HL-60 (cell line): ENCODE results near the gene P2RX5.
"Not testable (repeated sequence)": the region's sequence is repeated elsewhere in the genome, so short reads cannot be mapped to it uniquely, and the experiment has no call there.

Experiments used
- DNase-seq, 2 experiments: peaks; one replicate each; pipeline ENCODE4 v3.0.0-alpha.2; 2010 to 2020; ENCODE audit warnings: low read depth in 1 of 2, low spot score in 1 of 2
- H3K27ac ChIP-seq: fragments of 250-450 bp; sonication (Bioruptor Pico); replicated peaks from 2 replicates; pipeline ENCODE4 v1.5.1; 2020; ENCODE audit warnings: mild to moderate bottlenecking, moderate library complexity
- H3K27me3 ChIP-seq: fragments of 250-450 bp; sonication (Bioruptor Pico); 2 replicates; pipeline ENCODE4 v1.5.1; 2021; ENCODE audit warnings: mild to moderate bottlenecking, moderate library complexity; ENCODE audit not compliant: insufficient read depth, poor library complexity, severe bottlenecking
- H3K4me3 ChIP-seq: replicated peaks from 2 replicates; pipeline ENCODE4 v1.5.1; 2011; ENCODE audit warnings: mild to moderate bottlenecking, control low read depth, low read length; ENCODE audit not compliant: insufficient read depth
- GABPA ChIP-seq: IDR thresholded peaks from 2 replicates; pipeline ENCODE4 v1.6.1; 2012; ENCODE audit warnings: low read depth
- POLR2AphosphoS5 ChIP-seq: IDR thresholded peaks from 2 replicates; pipeline ENCODE4 v1.6.1; 2012; ENCODE audit warnings: low read depth
- SPI1 ChIP-seq: IDR thresholded peaks from 2 replicates; pipeline ENCODE4 v1.6.1; 2012; ENCODE audit warnings: low read depth, mild to moderate bottlenecking, borderline replicate concordance
- TF ChIP-seq, protein P1 (sequence below): IDR thresholded peaks from 2 replicates; pipeline ENCODE4 v1.6.1; 2012; ENCODE audit warnings: low read depth; ENCODE audit not compliant: insufficient replicate concordance
- TF ChIP-seq, protein P2 (sequence below): IDR thresholded peaks from one replicate; pipeline ENCODE4 v1.5.1; 2011; ENCODE audit warnings: low read length, control low read depth, inconsistent platforms; ENCODE audit not compliant: insufficient read depth

P2RX5 gene

DNA sequence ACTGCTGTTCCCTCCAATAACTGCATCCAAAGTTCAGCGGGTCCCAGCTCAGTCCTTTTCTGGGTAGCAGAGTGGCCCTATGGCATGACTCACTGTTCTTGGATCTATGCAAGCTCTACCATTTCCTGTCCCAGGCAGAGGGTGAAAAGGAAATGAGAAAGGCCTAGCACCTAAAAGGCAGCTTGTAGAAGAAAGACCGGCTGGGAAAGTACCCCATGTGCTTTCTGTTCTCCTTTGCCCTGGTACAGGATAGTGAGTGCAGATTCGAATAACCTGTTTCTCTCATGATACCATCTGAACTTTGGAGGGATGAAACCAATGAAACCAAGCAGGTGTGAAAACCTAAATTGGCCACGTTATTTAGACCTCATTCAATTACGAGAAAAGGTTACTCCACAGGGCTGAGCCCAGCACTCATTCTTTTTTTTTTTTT, 15.0 kb upstream of the P2RX5 start:
- Histone ChIP-seq H3K27ac (no peak overlapping the region), H3K4me3 (no peak overlapping the region), H3K27me3 (no peaks in the 10 kb centered on the region)
- TF ChIP-seq POLR2AphosphoS5 (no peak), SPI1 (no peak), GABPA (no peak)
- TF ChIP-seq, protein P1, sequence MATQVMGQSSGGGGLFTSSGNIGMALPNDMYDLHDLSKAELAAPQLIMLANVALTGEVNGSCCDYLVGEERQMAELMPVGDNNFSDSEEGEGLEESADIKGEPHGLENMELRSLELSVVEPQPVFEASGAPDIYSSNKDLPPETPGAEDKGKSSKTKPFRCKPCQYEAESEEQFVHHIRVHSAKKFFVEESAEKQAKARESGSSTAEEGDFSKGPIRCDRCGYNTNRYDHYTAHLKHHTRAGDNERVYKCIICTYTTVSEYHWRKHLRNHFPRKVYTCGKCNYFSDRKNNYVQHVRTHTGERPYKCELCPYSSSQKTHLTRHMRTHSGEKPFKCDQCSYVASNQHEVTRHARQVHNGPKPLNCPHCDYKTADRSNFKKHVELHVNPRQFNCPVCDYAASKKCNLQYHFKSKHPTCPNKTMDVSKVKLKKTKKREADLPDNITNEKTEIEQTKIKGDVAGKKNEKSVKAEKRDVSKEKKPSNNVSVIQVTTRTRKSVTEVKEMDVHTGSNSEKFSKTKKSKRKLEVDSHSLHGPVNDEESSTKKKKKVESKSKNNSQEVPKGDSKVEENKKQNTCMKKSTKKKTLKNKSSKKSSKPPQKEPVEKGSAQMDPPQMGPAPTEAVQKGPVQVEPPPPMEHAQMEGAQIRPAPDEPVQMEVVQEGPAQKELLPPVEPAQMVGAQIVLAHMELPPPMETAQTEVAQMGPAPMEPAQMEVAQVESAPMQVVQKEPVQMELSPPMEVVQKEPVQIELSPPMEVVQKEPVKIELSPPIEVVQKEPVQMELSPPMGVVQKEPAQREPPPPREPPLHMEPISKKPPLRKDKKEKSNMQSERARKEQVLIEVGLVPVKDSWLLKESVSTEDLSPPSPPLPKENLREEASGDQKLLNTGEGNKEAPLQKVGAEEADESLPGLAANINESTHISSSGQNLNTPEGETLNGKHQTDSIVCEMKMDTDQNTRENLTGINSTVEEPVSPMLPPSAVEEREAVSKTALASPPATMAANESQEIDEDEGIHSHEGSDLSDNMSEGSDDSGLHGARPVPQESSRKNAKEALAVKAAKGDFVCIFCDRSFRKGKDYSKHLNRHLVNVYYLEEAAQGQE, result no peak
- TF ChIP-seq, protein P2, sequence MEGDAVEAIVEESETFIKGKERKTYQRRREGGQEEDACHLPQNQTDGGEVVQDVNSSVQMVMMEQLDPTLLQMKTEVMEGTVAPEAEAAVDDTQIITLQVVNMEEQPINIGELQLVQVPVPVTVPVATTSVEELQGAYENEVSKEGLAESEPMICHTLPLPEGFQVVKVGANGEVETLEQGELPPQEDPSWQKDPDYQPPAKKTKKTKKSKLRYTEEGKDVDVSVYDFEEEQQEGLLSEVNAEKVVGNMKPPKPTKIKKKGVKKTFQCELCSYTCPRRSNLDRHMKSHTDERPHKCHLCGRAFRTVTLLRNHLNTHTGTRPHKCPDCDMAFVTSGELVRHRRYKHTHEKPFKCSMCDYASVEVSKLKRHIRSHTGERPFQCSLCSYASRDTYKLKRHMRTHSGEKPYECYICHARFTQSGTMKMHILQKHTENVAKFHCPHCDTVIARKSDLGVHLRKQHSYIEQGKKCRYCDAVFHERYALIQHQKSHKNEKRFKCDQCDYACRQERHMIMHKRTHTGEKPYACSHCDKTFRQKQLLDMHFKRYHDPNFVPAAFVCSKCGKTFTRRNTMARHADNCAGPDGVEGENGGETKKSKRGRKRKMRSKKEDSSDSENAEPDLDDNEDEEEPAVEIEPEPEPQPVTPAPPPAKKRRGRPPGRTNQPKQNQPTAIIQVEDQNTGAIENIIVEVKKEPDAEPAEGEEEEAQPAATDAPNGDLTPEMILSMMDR, result no peak
- DNase-seq, result no peak

DNA sequence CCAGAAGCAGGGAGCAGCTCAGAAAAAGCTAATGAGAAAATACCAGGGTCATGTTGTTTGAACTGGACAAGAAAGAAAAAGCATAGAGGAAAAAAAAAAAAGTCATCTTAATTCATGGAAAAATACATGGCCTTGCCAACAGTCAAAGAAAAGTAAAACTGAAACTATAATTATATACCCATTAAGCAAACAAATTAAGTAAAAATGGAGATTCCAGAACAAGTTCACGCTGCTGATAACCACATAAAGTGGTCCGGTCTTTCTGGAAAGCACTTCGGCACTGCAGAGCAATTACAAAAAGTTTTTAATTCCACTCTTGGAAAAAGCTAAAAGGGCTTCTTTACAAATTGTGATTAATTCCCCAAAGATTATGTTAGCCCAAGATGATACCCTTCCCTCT, 12.4 kb upstream of the P2RX5 start:
- Histone ChIP-seq H3K4me3 (no peak overlapping the region), H3K27me3 (no peaks in the 10 kb centered on the region), H3K27ac (no peak overlapping the region)
- TF ChIP-seq GABPA, result no peak
- DNase-seq, result no peak

DNA sequence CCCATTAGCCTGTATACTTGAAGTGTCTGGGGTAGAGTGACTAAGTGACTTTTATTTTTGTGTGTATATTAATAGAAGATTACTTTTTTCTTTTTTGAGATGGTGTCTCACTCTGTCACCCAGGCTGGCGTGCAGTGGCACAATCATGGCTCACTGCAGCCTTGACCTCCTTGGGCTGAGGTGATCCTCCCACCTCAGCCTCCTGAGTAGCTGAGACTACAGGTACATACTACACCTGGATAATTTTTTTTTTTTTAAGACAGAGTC, 9.7 kb upstream of the P2RX5 start:
- H3K4me3 ChIP-seq, H3K27ac ChIP-seq, H3K27me3 ChIP-seq, DNase-seq: not testable (repeated sequence)

DNA sequence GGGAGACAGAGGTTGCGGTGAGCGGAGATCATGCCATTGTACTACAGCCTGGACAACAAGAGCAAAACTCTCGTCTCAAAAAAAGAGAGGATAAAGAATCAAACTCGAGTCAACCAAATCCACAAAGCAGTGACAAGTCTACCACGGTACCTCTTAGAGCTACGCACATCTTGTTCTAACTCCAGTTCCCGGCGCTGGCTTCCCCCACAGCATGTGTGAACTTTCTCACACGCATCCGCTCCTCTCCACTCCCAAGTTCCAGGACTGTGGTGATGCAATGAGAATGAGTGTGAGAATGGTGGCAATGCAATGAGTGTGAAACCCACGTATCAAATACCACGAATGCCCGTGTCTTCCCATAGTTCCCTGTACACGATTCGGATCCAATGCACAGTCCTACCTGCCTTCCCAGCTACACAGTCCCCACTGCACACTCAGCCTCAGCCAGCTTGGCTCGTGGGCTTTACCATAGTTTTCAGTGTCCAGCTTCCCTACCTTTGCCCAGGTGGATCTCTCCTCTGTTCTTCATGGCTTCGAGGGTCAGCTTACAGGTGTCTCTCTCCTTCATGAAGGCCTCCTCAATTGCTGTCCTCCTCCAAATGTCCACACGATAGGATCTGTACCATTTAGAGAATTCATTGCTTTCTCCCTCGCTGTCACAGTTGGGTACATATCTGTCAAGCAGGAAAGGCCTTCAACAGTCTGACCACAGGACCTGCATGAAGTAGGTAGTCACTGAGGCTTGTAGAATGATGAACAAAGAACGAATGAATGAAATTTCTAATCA, 9.2 kb upstream of the P2RX5 start:
- TF ChIP-seq POLR2AphosphoS5 (no peak), GABPA (no peak), SPI1 (no peak)
- TF ChIP-seq, protein P2, result no peak
- TF ChIP-seq, protein P1, result no peak

DNA sequence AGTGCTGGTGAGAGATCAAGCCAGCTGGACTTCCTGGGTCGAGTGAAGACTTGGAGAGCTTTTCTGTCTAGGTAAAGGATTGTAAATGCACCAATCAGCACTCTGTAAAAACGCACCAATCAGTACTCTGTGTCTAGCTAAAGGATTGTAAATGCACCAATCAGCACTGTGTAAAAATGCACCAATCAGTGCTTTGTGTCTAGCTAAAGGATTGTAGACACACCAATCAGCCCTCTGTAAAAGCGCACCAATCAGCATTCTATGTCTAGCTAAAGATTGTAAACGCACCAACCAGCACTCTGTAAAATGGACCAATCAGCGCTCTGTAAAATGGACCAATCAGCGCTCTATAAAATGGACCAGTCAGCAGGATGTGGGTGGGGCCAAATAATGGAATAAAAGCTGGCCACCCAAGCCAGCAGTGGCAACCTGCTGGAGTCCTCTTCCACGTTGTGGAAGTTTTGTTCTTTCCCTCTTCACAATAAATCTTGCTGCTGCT, 6.1 kb upstream of the P2RX5 start:
- not testable (repeated sequence) for DNase-seq, H3K27me3 ChIP-seq, H3K27ac ChIP-seq

More for the DNA sequence above, 9.2 kb upstream of the P2RX5 start:
- H3K4me3 ChIP-seq, result no peak overlapping the region
- no peaks in the 10 kb centered on the region for H3K27me3 ChIP-seq
- no peak for DNase-seq
- no peak overlapping the region for H3K27ac ChIP-seq

More for the DNA sequence above, 6.1 kb upstream of the P2RX5 start:
- not testable (repeated sequence) for H3K4me3 ChIP-seq
